ENCODE measurements around the gene INO80D. TPM values are rescaled to one million over a fixed set of nuclear protein-coding genes. Genes with fewer than 3 reads are reported as not detected.

INO80D gene
- total RNA-seq (2021; ENCODE audit: unreplicated experiment) (14.4 TPM), Bru-seq, nascent RNA (percentile 71 among the genes with signal in this experiment), BruChase-seq, experiment 1, labeled RNA remaining after a 6-hour chase (percentile 82 among the genes with signal in this experiment), BruChase-seq, experiment 2, labeled RNA remaining after a 2-hour chase (percentile 85 among the genes with signal in this experiment)
- 2.4 and 2.8 TPM in 2 replicates for polyA plus RNA-seq (2012)
- long read RNA-seq, partial matches to known transcripts = 1 of 4 reads
- long read RNA-seq, other reads (novel, unspliced or antisense) = 3 of 4 reads

GRCh38 chr2:206085742-206086445 lies at the start of gene INO80D:
Gene INO80D (minus strand): TSS chr2:206086174. CDS start chr2:206063016, 23,158 bp downstream.
- peak within 1 kb of the TSS; percentile 73 for H2AFZ ChIP-seq (ENCODE audit: low read depth, low read length, poor library complexity, severe bottlenecking)
- DNase-seq (ENCODE audit: low read depth, low spot score) (peak; percentile 62), ATAC-seq (peak; percentile 77)
- no peaks in the 10 kb centered on the region for H4K20me1 ChIP-seq (ENCODE audit: insufficient read depth)
- H3K4me2 ChIP-seq (ENCODE audit: low read length) = peak within 1 kb of the TSS; percentile 92
- peaks cover 47% of the 10 kb centered on the region for H3K79me2 ChIP-seq (ENCODE audit: insufficient read depth, low read length)
- CTCF ChIA-PET = no interaction called here
- H3K9ac ChIP-seq (ENCODE audit: low read length) = peak within 1 kb of the TSS; percentile 73
- H3K36me3 ChIP-seq (ENCODE audit: control insufficient read depth in 1 of 2, insufficient read depth in 2 of 2, low read length in 2 of 2) = no peaks in the 10 kb centered on the region
- intact Hi-C loops (cut with micrococcal nuclease) = loop anchor here (2.0 kb wide), 1 partner anchor 73 kb away; the partner anchor contains the start of genes EEF1B2 and NDUFS1
- H3K27me3 ChIP-seq (ENCODE audit: insufficient read depth, low read length) = no peaks in the 10 kb centered on the region
- H3K4me3 ChIP-seq (replicated peaks in 1 of 2; ENCODE audit: low read depth in 1 of 2, low read length in 2 of 2) = peak within 1 kb of the TSS; percentile 65 to 82
- H3K9me3 ChIP-seq (ENCODE audit: control insufficient read depth in 1 of 2, insufficient read depth in 1 of 2, low read depth in 1 of 2, low read length in 2 of 2) = no peaks in the 10 kb centered on the region
- H3K27ac ChIP-seq (ENCODE audit: low read depth, low read length) = peak within 1 kb of the TSS; percentile 89
- POLR2A ChIA-PET = no interaction called here
- H3K4me1 ChIP-seq (ENCODE audit: control insufficient read depth in 1 of 2, insufficient read depth in 2 of 2, low read length in 2 of 2) = peaks cover 8 to 12% of the 10 kb centered on the region in 2 experiments; a peak in 3 of 4 replicates
- H3K9me2 ChIP-seq (ENCODE audit: insufficient read depth) = no peaks in the 10 kb centered on the region
- RAD21 ChIA-PET (ENCODE audit: low non-redundant PET in 1 of 2, low total read pairs in 2 of 2, uncharacterized antibody in 2 of 2, unreplicated experiment in 2 of 2) = no interaction called here
- TSS peak; percentile 61 for BruUV-seq (replicated peaks)
- TF ChIP-seq FOSL1 (IDR thresholded peaks at IDR 0.05; ENCODE audit: low read depth) (0 out of 2 replicates have a peak, but pooled peaks have one; percentile 11), SRF (IDR thresholded peaks at IDR 0.05; ENCODE audit: low read depth) (no peak), CTCF (IDR thresholded peaks at IDR 0.05 in 2 of 3, conservative IDR thresholded peaks at IDR 0.05 in 1 of 3; ENCODE audit: borderline replicate concordance in 1 of 3, insufficient read depth in 1 of 3, low read depth in 2 of 3, low read length in 2 of 3) (peak in 1 of 3 experiments; percentile 38; a peak in 3 of 6 replicates), REST (IDR thresholded peaks at IDR 0.05; ENCODE audit: low read depth) (no peak), ATF3 (IDR thresholded peaks at IDR 0.05) (no peak), SIN3A (IDR thresholded peaks at IDR 0.05; ENCODE audit: low read depth) (peak; percentile 20; the same call in 1 of the 2 replicates), ZNF274 (IDR thresholded peaks at IDR 0.05; ENCODE audit: low read depth, low read length) (no peak), ZBTB33 (IDR thresholded peaks at IDR 0.05; ENCODE audit: extremely low read depth, insufficient replicate concordance, low read length) (no peak), RAD21 (IDR thresholded peaks at IDR 0.05; ENCODE audit: low read depth) (peak; percentile 9; the same call in 1 of the 2 replicates), MAX (IDR thresholded peaks at IDR 0.05) (0 out of 2 replicates have a peak, but pooled peaks have one; percentile 13), TCF7L2 (IDR thresholded peaks at IDR 0.05; ENCODE audit: borderline replicate concordance, extremely low read depth, insufficient read depth, insufficient read length) (peak; percentile 77), POLR2AphosphoS5 (IDR thresholded peaks at IDR 0.05; ENCODE audit: low read depth, low read length) (peak; percentile 61), EGR1 (IDR thresholded peaks at IDR 0.05; ENCODE audit: low read depth) (peak; percentile 20; the same call in 1 of the 2 replicates), SP1 (IDR thresholded peaks at IDR 0.05; ENCODE audit: low read depth) (no peak), EZH2 (IDR thresholded peaks at IDR 0.05) (no peak), JUND (IDR thresholded peaks at IDR 0.05) (no peak), ELF1 (IDR thresholded peaks at IDR 0.05; ENCODE audit: borderline replicate concordance, low read depth) (no peak)

Data from HCT116 (cell line).